Heart left ventricle (tissue), 16 donors: ENCODE results near the gene MS4A8. TPM values are rescaled to one million over a fixed set of nuclear protein-coding genes. Genes with fewer than 3 reads are reported as not detected.

ENCODE experiments used
- ATAC-seq, 4 donors: fragments of 200-7000 bp; cut with Tn5 transposase; one replicate each; pipeline ENCODE4 v1.9.1; 2020 to 2022; ENCODE audit warnings: moderate library complexity in 4 of 4, mild to moderate bottlenecking in 3 of 4, moderate number of reproducible peaks in 1 of 4
- DNase-seq, 5 donors: peaks; one replicate each; pipeline ENCODE4 v3.0.0-alpha.2; 2020
- H3K27ac ChIP-seq, 12 donors: fragments of 200-600 bp; sonication (generic) in 4 of 12; one replicate each; pipeline versions ENCODE4 v1.5.0 to v1.8.0; 2016 to 2022; ENCODE audit warnings: mild to moderate bottlenecking in 2 of 12
- H3K27me3 ChIP-seq, 9 donors: fragments of 200-600 bp; sonication (generic) in 2 of 9; one replicate each; pipeline versions ENCODE4 v1.5.1 to v1.8.0; 2016 to 2022; ENCODE audit warnings: mild to moderate bottlenecking in 3 of 9
- H3K36me3 ChIP-seq, 9 donors: fragments of 200-600 bp; sonication (generic) in 2 of 9; one replicate each; pipeline versions ENCODE4 v1.5.0 to v1.8.0; 2018 to 2022; ENCODE audit warnings: mild to moderate bottlenecking in 2 of 9
- H3K4me1 ChIP-seq, 12 donors: fragments of 200-600 bp; sonication (generic) in 4 of 12; one replicate each; pipeline versions ENCODE4 v1.5.0 to v1.8.0; 2016 to 2022; ENCODE audit warnings: mild to moderate bottlenecking in 3 of 12
- H3K4me3 ChIP-seq, 12 donors: fragments of 200-600 bp; sonication (generic) in 4 of 12; one replicate each; pipeline versions ENCODE4 v1.5.0 to v1.8.0; 2017 to 2022; ENCODE audit warnings: mild to moderate bottlenecking in 9 of 12, moderate library complexity in 4 of 12
- H3K9me3 ChIP-seq, 12 donors: fragments of 200-600 bp; sonication (generic) in 4 of 12; one replicate each; pipeline versions ENCODE4 v1.5.0 to v1.8.0; 2016 to 2022; ENCODE audit warnings: mild to moderate bottlenecking in 1 of 12
- CTCF ChIP-seq, 12 donors: fragments of 200-600 bp; sonication (generic) in 4 of 12; IDR thresholded peaks; one replicate each; pipeline versions ENCODE4 v1.5.0 to v1.8.0; 2018 to 2022; ENCODE audit warnings: antibody characterized with exemption in 12 of 12, mild to moderate bottlenecking in 5 of 12
- POLR2A ChIP-seq, 2 donors: fragments of 450-650 bp; IDR thresholded peaks; one replicate each; pipeline ENCODE4 v1.6.1; 2017; ENCODE audit warnings: antibody characterized with exemption in 2 of 2, mild to moderate bottlenecking in 2 of 2, moderate library complexity in 2 of 2
- WGBS, 4 donors: extraction: QIAGEN DNeasy Blood & Tissue Kit in 2 of 4; methylation state at CpG; one replicate each; pipeline versions ENCODE4 v1.1.5 to v1.1.7; 2013 to 2018; 5-methylcytosine and 5-hydroxymethylcytosine counted together
- intact Hi-C, 10 donors: fragments of 100-400 bp; cut with DNase I; formaldehyde crosslinking; loops; one replicate each; pipeline versions ENCODE4 v1.11.1 to v1.14.2; 2022
- polyA plus RNA-seq, 2 donors: library from polyadenylated mRNA; stranded (reverse); fragments of 200-250 nt; gene quantifications; one replicate each; pipeline ENCODE4 v1.2.3, GENCODE V29; 2013
- total RNA-seq, 9 donors: library from RNA; depleted of rRNA in 2 of 9; stranded (reverse); fragments of >200 nt in 2 of 9; fragmentation: NEBNext Ultra II Directional in 3 of 9; extraction: Animal tissue kit (Norgen Biotek cat#: 25700) in 3 of 9; gene quantifications; one replicate each; pipeline versions ENCODE4 v1.1.0 to v1.2.4, GENCODE V29; 2016 to 2023
- donor health status: ischemic (EF 13 %, LVEDD 7.1; RV severe dilation, severe dysfunction).
- donor health status: healthy with polysubstance abuse.
- donor health status: DM: no; HTN: yes; CAD: no.
- donor health status: DM: no; HTN: no; CAD: no.
- donor health status: ischemic (EF 25% LVEDD 6.9; RV normal size, moderate dysfunction).
- donor health status: ischemic (EF 25% LVEDD 5.7; RV mildly dilated, moderate dysfunction).
- donor health status: healthy.
- donor health status: DM: yes; HTN: yes; CAD: no.
- donor health status: ischemic (EF 35%, LVEDD 5.7; RV mildly dilated, moderate dysfunction).
- donor health status: nonischemic (EF 11% LVEDD 7.7; RV severe dilation, severe dysfunction).
- donor health status: DM: yes; HTN: yes; CAD: no.
- donor health status: PGD.
- donor health status: ischemic (EF 29% LVEDD 5.4; RV normal size, mild dysfunction).
- donor health status: nonischemic (EF 23%, LVEDD 6.1; RV moderate dilation, normal function).

Gene MS4A8
- total and polyA plus RNA-seq, 11 donors: not detected

- Histone ChIP-seq H3K9me3 (peaks cover 0 to 7% (median 0%) of the 10 kb centered on the region in 12 donors), H3K27me3 (peaks cover 0 to 5% (median 0%) of the 10 kb centered on the region in 9 donors), H3K4me1 (no peaks in the 10 kb centered on the region), H3K27ac (no peak overlapping the region), H3K4me3 (no peak overlapping the region), H3K36me3 (no peaks in the 10 kb centered on the region)
- ATAC-seq: no peak
- TF ChIP-seq CTCF (IDR thresholded peaks at IDR 0.05) (no peak), POLR2A (IDR thresholded peaks at IDR 0.05) (no peak)
- intact Hi-C loops: no loop called here
- DNase-seq: no peak
- WGBS, 4 donors: 80 to 86% (median 82%) methylated on average over 10 of the region's 10 CpGs
Observed at GRCh38 chr11:60718524-60719316, 19.3 kb downstream of the MS4A8 start.

GRCh38 chr11:60719391-60719790, 20.0 kb downstream of the MS4A8 start:
- ATAC-seq: no peak
- TF ChIP-seq POLR2A (IDR thresholded peaks at IDR 0.05) (no peak), CTCF (IDR thresholded peaks at IDR 0.05) (no peak)
- no peak for DNase-seq
- 78 to 85% (median 82%) methylated on average over 4 of the region's 4 CpGs for WGBS, 4 donors
- H3K27me3 ChIP-seq: peaks cover 0 to 5% (median 0%) of the 10 kb centered on the region in 9 donors
- H3K9me3 ChIP-seq: peaks cover 0 to 7% (median 0%) of the 10 kb centered on the region in 12 donors
- no peak overlapping the region for H3K4me3 ChIP-seq
- intact Hi-C loops: no loop called here
- H3K27ac ChIP-seq: no peak overlapping the region
- no peaks in the 10 kb centered on the region for H3K4me1 ChIP-seq
- no peaks in the 10 kb centered on the region for H3K36me3 ChIP-seq

GRCh38 chr11:60720460-60720859, 21.0 kb downstream of the MS4A8 start:
- 76 to 80% (median 77%) methylated on average over 6 of the region's 6 CpGs for WGBS, 4 donors
- ATAC-seq: no peak
- no peak for TF ChIP-seq POLR2A (IDR thresholded peaks at IDR 0.05)
- TF ChIP-seq CTCF (IDR thresholded peaks at IDR 0.05): no peak

GRCh38 chr11:60724420-60724819, 25.0 kb downstream of the MS4A8 start, which contains the start of gene MS4A18:
Gene MS4A18 (plus strand): TSS chr11:60724720.
- TF ChIP-seq CTCF (IDR thresholded peaks at IDR 0.05) (no peak), POLR2A (IDR thresholded peaks at IDR 0.05) (no peak)
- ATAC-seq: no peak
- intact Hi-C loops: no loop called here
- Histone ChIP-seq H3K27me3 (peaks cover 0 to 15% (median 0%) of the 10 kb centered on the region in 9 donors), H3K36me3 (no peaks in the 10 kb centered on the region), H3K9me3 (no peaks in the 10 kb centered on the region), H3K4me3 (no peak within 1 kb of the TSS), H3K4me1 (no peaks in the 10 kb centered on the region), H3K27ac (no peak within 1 kb of the TSS)
- WGBS, 4 donors: 89 to 94% (median 92%) methylated on average over 3 of the region's 3 CpGs
- no peak for DNase-seq

More at GRCh38 chr11:60720460-60720859, 21.0 kb downstream of the MS4A8 start:
- Histone ChIP-seq H3K9me3 (peaks cover 0 to 7% (median 0%) of the 10 kb centered on the region in 12 donors), H3K36me3 (no peaks in the 10 kb centered on the region), H3K4me1 (no peaks in the 10 kb centered on the region), H3K4me3 (no peak overlapping the region), H3K27ac (no peak overlapping the region), H3K27me3 (peaks cover 0 to 5% (median 0%) of the 10 kb centered on the region in 9 donors)
- intact Hi-C loops: no loop called here
- no peak for DNase-seq
